IPS-NIHi11 (cell line): ENCODE data around the gene SPACA6.
A peak's percentile ranks its signal among the peaks of the same experiment; 100 is the strongest.

Experiments used
- DNase-seq: peaks from one replicate; pipeline ENCODE4 v3.0.0; 2012; ENCODE audit warnings: mixed read lengths, low spot score

SPACA6 gene

GRCh38 chr19:51689751-51690453 is 3.2 kb upstream of the SPACA6 start:
- peak; percentile 71 for DNase-seq

DNA sequence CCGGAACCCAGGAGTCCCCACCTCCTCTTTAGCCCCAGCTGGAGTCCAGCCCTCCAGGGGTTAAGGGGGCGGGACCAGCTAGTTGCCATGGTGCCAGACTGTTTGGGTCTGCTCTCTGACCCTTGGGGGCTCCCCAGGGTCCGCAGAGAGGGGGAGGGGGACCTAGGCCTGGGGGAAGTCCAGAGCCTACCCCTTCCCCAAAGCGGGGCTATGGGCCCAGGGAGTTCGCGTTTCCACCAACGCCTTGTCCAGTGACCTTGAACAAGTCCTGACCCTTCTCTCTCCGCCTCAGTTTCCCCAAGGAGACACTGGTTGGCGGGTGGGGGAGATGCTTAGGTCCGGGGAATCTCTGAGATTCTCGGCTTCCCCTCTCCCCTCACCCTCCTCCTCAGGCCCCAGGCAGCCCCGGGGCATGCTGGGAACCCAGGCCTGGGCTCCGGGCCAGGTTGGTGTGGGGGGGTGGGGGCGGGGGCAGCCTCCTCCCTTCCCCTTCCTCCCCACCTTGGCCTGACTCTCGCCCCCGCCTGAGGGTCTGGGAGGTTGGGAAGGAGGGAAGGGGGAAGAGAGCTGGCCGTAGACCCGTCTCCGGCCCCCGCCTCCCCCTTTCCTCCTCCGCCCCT is 2.6 kb upstream of the SPACA6 start:
- peak; percentile 67 for DNase-seq

GRCh38 chr19:51691074-51691583 is 2.0 kb upstream of the SPACA6 start:
- DNase-seq: no peak

GRCh38 chr19:51691584-51692428 is 1.3 kb upstream of the SPACA6 start:
- DNase-seq: no peak

GRCh38 chr19:51692468-51692867 is 662 bp upstream of the SPACA6 start:
- no peak for DNase-seq

GRCh38 chr19:51693819-51694218 is 689 bp downstream of the SPACA6 start:
- DNase-seq: no peak

DNA sequence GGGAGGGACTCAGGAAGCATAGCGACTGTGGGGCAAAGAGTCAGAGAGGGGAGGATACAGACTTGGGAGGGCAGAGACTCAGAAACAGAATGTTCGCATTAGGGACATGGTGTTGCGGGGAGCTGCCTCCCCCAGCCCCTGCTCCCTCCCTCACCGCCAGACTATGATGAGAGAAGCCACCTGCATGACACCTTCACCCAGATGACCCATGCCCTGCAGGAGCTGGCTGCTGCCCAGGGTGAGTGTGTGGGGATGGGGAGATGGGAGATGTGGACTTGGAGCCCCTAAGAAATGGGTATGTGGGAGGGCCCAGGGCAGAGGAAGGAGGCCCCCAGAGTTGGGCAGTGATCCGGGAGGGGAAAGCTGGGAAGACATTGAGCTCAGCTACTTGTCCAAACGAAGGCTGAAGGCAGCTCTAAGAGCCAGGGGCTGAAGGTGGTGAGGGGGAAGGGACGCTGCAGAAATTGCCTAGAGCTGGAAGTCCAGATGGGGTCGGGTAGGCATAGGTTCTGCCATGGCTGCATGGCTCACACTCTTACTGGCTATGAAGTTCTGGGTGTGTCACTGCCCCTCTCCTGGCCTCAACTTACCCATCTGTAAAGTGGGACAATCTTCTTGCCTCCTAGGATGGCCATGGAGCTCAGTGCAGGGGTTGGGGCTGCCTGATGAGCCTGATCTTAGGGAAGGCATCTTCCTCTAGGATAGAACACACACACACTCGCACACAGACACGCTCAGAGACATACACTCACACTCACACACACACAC is 1.4 kb downstream of the SPACA6 start:
- no peak for DNase-seq

- no peak for DNase-seq
These were observed 2.0 kb downstream of the SPACA6 start for GRCh38 chr19:51695088-51695487.

- DNase-seq: no peak
These were observed 2.7 kb downstream of the SPACA6 start for GRCh38 chr19:51695702-51696315.

DNA sequence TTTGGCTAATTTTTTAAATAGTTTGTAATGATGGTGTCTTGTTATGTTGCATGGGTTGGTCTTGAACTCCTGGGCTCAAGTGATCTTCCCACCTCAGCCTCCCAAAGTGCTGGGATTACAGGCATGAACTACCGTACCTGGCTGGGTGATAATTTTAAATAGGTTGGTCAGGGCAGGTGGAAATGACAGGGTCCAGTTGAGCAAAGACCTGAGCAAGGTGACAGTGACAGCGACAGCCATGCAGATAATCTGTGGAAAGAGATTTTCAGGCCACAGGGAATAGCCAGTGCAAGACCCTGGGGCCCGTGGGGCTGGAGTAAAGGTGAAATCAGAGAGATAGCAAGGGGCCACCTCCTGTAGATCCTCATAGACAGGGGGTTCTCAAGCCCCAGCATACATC is 3.5 kb downstream of the SPACA6 start:
- DNase-seq: no peak

GRCh38 chr19:51697169-51697776 is 4.1 kb downstream of the SPACA6 start:
- no peak for DNase-seq

DNA sequence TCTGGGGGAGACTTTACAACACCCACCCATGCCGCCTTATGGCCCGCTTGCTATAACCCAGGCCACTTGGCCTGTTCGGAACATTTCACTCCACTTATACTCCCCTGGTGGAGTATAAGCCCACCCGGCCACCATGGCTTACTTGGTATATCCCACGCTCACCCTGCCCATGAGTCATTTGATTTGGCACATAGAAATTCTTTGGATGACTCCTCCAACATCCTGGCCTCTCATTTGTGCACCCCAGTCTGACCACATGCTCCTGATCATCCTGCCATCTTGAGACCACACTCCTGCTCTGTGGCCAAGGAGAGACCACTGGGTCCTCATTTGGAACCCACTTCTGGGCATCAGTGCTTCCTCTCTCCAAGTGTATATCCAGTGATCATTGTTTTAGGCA is 5.2 kb downstream of the SPACA6 start:
- DNase-seq: no peak

- no peak for DNase-seq
These were observed 6.0 kb downstream of the SPACA6 start for GRCh38 chr19:51699170-51699569.

DNA sequence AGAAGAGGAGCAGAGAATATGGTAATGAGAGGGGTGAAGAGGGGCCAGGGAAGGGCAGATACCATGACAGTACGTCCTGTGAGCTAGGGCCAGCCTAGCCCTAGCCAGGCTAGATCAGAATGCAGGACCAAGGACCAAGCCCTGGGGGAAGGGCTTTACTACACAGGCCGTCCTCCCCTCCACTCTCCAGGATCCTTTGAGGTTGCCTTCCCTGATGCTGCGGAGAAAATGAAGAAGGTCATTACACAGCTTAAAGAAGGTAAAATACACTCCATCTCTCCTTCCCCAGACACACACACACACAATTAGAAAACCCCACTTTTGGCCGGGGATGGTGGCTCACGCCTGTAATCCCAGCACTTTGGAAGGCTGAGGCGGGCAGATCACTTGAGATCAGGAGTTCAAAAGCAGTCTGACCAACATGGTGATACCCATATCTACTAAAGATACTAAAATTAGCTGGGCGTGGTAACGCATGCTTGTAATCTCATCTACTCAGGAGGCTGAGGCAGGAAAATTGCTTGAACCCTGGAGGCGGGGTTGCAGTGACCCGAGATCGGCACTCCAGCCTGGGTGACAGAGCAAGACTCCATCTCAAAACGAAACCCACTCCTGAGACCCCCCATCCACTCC is 8.5 kb downstream of the SPACA6 start:
- no peak for DNase-seq

DNA sequence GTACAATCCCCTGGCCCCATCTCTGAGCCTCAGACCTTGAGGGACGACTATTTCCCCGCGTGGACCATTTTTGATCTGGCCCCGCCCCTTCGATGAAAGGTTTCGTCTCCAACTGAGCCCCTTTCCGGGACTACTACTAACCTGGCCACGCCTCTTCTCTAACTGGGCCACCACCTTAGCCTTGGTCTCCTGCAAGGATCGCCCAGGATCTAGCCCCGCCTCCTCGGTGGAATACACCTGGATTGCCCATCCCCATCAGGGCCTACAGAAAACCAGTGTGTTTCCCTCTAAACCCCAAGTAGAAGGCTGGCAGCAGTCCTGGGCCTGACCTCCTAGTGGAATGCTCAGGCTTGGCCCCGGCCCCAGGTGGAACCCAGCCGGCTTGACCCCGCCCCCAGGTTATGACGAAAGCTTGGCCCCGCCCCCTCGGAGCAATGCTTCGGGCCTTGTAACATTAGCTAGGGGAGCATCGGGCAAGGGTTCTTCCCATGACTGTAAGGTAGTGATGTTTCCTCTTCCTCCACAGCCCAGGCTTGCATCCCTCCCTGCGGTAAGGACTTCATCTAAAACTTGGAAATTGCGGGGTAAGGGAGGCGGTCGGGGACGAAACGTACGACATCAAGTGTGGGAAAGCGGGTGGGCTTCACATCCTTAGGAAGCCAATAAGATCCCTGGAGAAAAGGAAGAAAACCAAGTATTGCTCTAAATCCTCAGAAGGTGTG is 9.1 kb downstream of the SPACA6 start:
- peak; percentile 89 for DNase-seq

DNA sequence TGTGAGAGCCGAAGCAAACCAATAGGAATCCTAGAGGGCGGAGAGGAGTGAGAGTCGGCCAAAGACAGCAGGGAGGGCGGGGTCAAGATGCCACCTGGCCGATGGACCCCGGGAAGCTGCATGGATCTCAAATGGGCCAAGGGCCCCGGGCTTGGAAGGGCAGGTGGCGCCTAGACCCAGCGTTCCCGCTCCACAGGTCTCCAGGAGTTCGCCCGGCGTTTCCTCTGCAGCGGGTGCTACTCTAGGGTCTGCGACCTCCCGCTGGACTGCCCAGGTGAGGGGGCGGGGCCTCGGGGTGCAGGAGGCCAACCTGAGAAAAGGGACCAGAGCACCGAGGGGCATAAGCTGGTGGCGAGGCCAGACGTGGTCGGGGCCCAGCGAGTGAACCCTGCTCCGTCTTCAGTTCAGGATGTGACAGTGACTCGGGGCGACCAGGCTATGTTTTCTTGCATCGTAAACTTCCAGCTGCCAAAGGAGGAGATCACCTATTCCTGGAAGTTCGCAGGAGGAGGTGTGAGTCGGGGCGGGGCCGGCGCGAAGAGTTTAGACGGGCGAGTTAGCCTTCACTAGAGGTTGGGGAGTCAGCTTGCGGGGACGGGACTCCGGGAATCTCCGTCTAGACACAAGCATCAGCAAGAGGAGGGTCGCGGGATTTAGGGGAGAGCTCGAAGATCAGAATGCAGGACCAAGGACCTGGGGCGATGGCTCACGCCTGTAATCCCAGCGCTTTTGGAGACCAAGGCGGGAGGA is 9.9 kb downstream of the SPACA6 start:
- DNase-seq: peak; percentile 61

- DNase-seq: peak; percentile 98
These were observed 10.7 kb downstream of the SPACA6 start for GRCh38 chr19:51703575-51704515.

GRCh38 chr19:51704626-51705025 is 11.5 kb downstream of the SPACA6 start:
- DNase-seq: no peak
